HG03095 (cell line): Measurements from ENCODE around the gene CNNM4.

Experiments
- ATAC-seq: cut with Tn5 transposase; IDR thresholded peaks from one replicate; pipeline ENCODE4 v1.9.1; 2021; ENCODE audit warnings: moderate library complexity; ENCODE audit not compliant: unreplicated experiment

Gene CNNM4

GRCh38 chr2:96758987-96759386 is 1.7 kb upstream of the CNNM4 start:
- ATAC-seq: no peak

GRCh38 chr2:96759548-96759947 is 1.2 kb upstream of the CNNM4 start:
- ATAC-seq: no peak

- ATAC-seq: peak; percentile 5
Observed at GRCh38 chr2:96760986-96761832, 507 bp downstream of the CNNM4 start.

- no peak for ATAC-seq
Observed at GRCh38 chr2:96762529-96763311, 2.0 kb downstream of the CNNM4 start.

- no peak for ATAC-seq
Observed at GRCh38 chr2:96763511-96764252, 3.0 kb downstream of the CNNM4 start.

GRCh38 chr2:96764253-96764637 is 3.5 kb downstream of the CNNM4 start:
- no peak for ATAC-seq

GRCh38 chr2:96767135-96767871 is 6.6 kb downstream of the CNNM4 start:
- no peak for ATAC-seq

- ATAC-seq: peak; percentile 39
Observed at GRCh38 chr2:96768083-96768561, 7.4 kb downstream of the CNNM4 start.

- no peak for ATAC-seq
Observed at GRCh38 chr2:96769814-96770213, 9.1 kb downstream of the CNNM4 start.

- no peak for ATAC-seq
Observed at GRCh38 chr2:96770442-96771202, 9.9 kb downstream of the CNNM4 start.

- no peak for ATAC-seq
Observed at GRCh38 chr2:96771796-96772618, 11.3 kb downstream of the CNNM4 start.

GRCh38 chr2:96772903-96773671 is 12.4 kb downstream of the CNNM4 start:
- no peak for ATAC-seq

- no peak for ATAC-seq
Observed at GRCh38 chr2:96773922-96774321, 13.2 kb downstream of the CNNM4 start.

GRCh38 chr2:96775160-96775559 is 14.5 kb downstream of the CNNM4 start:
- no peak for ATAC-seq

GRCh38 chr2:96783388-96783787 is 22.7 kb downstream of the CNNM4 start:
- no peak for ATAC-seq

GRCh38 chr2:96787411-96787810 is 26.7 kb downstream of the CNNM4 start:
- no peak for ATAC-seq

GRCh38 chr2:96788442-96789244 is 27.9 kb downstream of the CNNM4 start:
- ATAC-seq: no peak

- no peak for ATAC-seq
Observed at GRCh38 chr2:96789245-96789617, 28.5 kb downstream of the CNNM4 start.
